SK-N-SH (cell line): ENCODE results near the gene SLC22A5. TPM values are rescaled to one million over a fixed set of nuclear protein-coding genes. Genes with fewer than 3 reads are reported as not detected.
A peak's percentile ranks its signal among the peaks of the same experiment; 100 is the strongest.

Experiments
- CTCF ChIA-PET: fragments of 300-600, 350-600 bp; formaldehyde crosslinking; extraction: SDS; loops from one replicate; lab custom pipeline; 2021; lab: Yijun Ruan, JAX
- POLR2A ChIA-PET: fragments of 350-600 bp; sonication (Branson Sonifier 250); formaldehyde crosslinking; extraction: SDS; loops from one replicate; lab custom pipeline; 2020; ENCODE audit warnings: antibody characterized with exemption, inconsistent platforms; lab: Yijun Ruan, JAX
- DNase-seq: peaks from one replicate; pipeline ENCODE4 v3.0.0; 2012
- H2AFZ ChIP-seq: fragments of 200-600 bp; sonication (generic); 2 replicates; pipeline ENCODE4 v1.8.1; 2016; ENCODE audit warnings: antibody characterized with exemption, mild to moderate bottlenecking, low read depth
- H3F3A ChIP-seq: fragments of 200-600 bp; sonication (generic); replicated peaks from 2 replicates; pipeline ENCODE3; 2016; ENCODE audit warnings: antibody characterized with exemption, mild to moderate bottlenecking; ENCODE audit not compliant: insufficient read depth
- H3K27ac ChIP-seq, 2 experiments: fragments of 200-500 bp in 1 of 2; fragments of 200-600 bp in 1 of 2; sonication (Bioruptor generic) in 1 of 2; sonication (generic), shearing (Covaris generic) in 1 of 2; 2 replicates each; pipeline versions ENCODE4 v1.5.1 to v1.6.1; 2014 to 2016; ENCODE audit warnings: low read depth in 2 of 2, inconsistent platforms in 1 of 2, low read length in 1 of 2, mild to moderate bottlenecking in 1 of 2, mixed read lengths in 1 of 2
- H3K27me3 ChIP-seq: fragments of 200-600 bp; sonication (generic), shearing (Covaris generic); 2 replicates; pipeline ENCODE4 v1.6.1; 2016; ENCODE audit warnings: mixed run types; ENCODE audit not compliant: insufficient read depth
- H3K36me3 ChIP-seq, 2 experiments: fragments of 200-500 bp in 1 of 2; fragments of 200-600 bp in 1 of 2; sonication (Bioruptor generic) in 1 of 2; sonication (generic) in 1 of 2; replicated peaks in 1 of 2; 2 replicates each; pipeline versions ENCODE3 to v1.5.1; 2014 to 2016; ENCODE audit warnings: low read length in 1 of 2, mild to moderate bottlenecking in 1 of 2; ENCODE audit not compliant: insufficient read depth in 2 of 2, control insufficient read depth in 1 of 2
- H3K4me1 ChIP-seq, 2 experiments: fragments of 200-500 bp in 1 of 2; fragments of 200-600 bp in 1 of 2; sonication (Bioruptor generic) in 1 of 2; sonication (generic), shearing (Covaris generic) in 1 of 2; 2 replicates each; pipeline versions ENCODE4 v1.5.1 to v1.6.1; 2014 to 2016; ENCODE audit warnings: low read depth in 1 of 2, low read length in 1 of 2, mixed run types in 1 of 2; ENCODE audit not compliant: insufficient read depth in 2 of 2, control insufficient read depth in 1 of 2
- H3K4me2 ChIP-seq: fragments of 200-600 bp; sonication (generic), shearing (Covaris generic); 2 replicates; pipeline ENCODE4 v1.6.1; 2017; ENCODE audit warnings: mixed run types
- H3K4me3 ChIP-seq, 2 experiments: fragments of 200-500 bp in 1 of 2; fragments of 200-600 bp in 1 of 2; sonication (Bioruptor generic) in 1 of 2; sonication (generic), shearing (Covaris generic) in 1 of 2; 2 replicates each; pipeline versions ENCODE4 v1.5.1 to v1.8.1; 2014 to 2016; ENCODE audit warnings: low read depth in 2 of 2, inconsistent platforms in 1 of 2, low read length in 1 of 2, mild to moderate bottlenecking in 1 of 2, mixed read lengths in 1 of 2, moderate library complexity in 1 of 2
- H3K79me2 ChIP-seq: fragments of 200-600 bp; sonication (generic); 2 replicates; pipeline ENCODE4 v1.8.1; 2017; ENCODE audit warnings: mild to moderate bottlenecking; ENCODE audit not compliant: insufficient read depth
- H3K9ac ChIP-seq: fragments of 200-600 bp; sonication (generic); 2 replicates; pipeline ENCODE4 v1.6.1; 2017; ENCODE audit warnings: mixed run types
- H3K9me2 ChIP-seq: fragments of 200-600 bp; sonication (generic); 2 replicates; pipeline ENCODE4 v1.6.1; 2017; ENCODE audit warnings: mixed run types
- H3K9me3 ChIP-seq: fragments of 200-600 bp; sonication (generic); 2 replicates; pipeline ENCODE4 v1.6.1; 2017; ENCODE audit warnings: mixed run types, mild to moderate bottlenecking, moderate library complexity
- H4K20me1 ChIP-seq: fragments of 200-600 bp; sonication (generic); 2 replicates; pipeline ENCODE4 v1.6.1; 2017; ENCODE audit warnings: mild to moderate bottlenecking, mixed run types; ENCODE audit not compliant: insufficient read depth
- FOSL2 ChIP-seq: IDR thresholded peaks from 2 replicates; pipeline ENCODE4 v1.4.0; 2012; ENCODE audit warnings: low read depth, mild to moderate bottlenecking, moderate library complexity, borderline replicate concordance
- GABPA ChIP-seq: IDR thresholded peaks from 2 replicates; pipeline ENCODE4 v1.4.0; 2012; ENCODE audit warnings: low read depth, mild to moderate bottlenecking
- GATA2 ChIP-seq: sonication (generic); formaldehyde crosslinking; IDR thresholded peaks from 2 replicates; pipeline ENCODE4 v1.5.0; 2020; ENCODE audit warnings: mild to moderate bottlenecking, missing genetic modification reagents
- JUND ChIP-seq: IDR thresholded peaks from 2 replicates; pipeline ENCODE4 v1.4.0; 2012
- NFIC ChIP-seq: IDR thresholded peaks from 2 replicates; pipeline ENCODE4 v1.4.0; 2012; ENCODE audit warnings: borderline replicate concordance
- TCF12 ChIP-seq: IDR thresholded peaks from 2 replicates; pipeline ENCODE4 v1.4.0; 2012
- TEAD4 ChIP-seq: IDR thresholded peaks from 2 replicates; pipeline ENCODE4 v1.4.0; 2012; ENCODE audit warnings: mild to moderate bottlenecking, borderline replicate concordance; ENCODE audit not compliant: insufficient read depth
- WGBS: methylation state at CpG from one replicate; pipeline ENCODE4 v1.1.6; 2017; ENCODE audit warnings: low lambda C conversion rate; 5-methylcytosine and 5-hydroxymethylcytosine counted together
- polyA plus RNA-seq, 3 experiments: library from polyadenylated mRNA; depleted of rRNA; stranded (reverse); fragments of >200 nt; gene quantifications; 2 replicates each; pipeline ENCODE4 v1.2.3, GENCODE V29; 2012
- TF ChIP-seq, protein P1 (sequence below): IDR thresholded peaks from 2 replicates; pipeline ENCODE4 v1.4.0; 2012; ENCODE audit warnings: low read depth
- TF ChIP-seq, protein P2 (sequence below): IDR thresholded peaks from 2 replicates; pipeline ENCODE4; 2012

The SLC22A5 gene
- polyA plus RNA-seq, 1 of the 3 experiments (the other 2 are of a cell fraction), result 8.3 TPM

DNA sequence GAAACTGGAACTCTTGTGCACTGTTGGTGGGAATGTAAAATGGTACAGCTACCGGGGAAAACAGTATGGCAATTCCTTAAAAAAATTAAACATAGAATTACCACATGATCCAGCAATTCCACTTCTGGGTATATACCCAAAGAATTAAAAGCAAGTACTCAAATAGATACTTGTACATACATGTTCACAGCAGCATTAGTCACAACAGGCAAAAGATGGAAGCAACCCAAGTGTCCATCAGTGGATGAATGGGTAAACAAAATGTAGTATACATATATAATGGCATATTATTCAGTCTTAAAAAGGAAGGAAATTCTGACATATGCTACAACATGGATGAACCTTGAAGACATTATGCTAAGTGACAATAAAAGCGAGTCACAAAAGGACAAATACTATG is 7.4 kb upstream of the SLC22A5 start:
- Histone ChIP-seq H3K27me3 (no peaks in the 10 kb centered on the region), H3K9me2 (no peaks in the 10 kb centered on the region), H3F3A (peaks cover 6% of the 10 kb centered on the region), H3K79me2 (no peaks in the 10 kb centered on the region), H3K36me3 (peaks cover 0 to 2% of the 10 kb centered on the region in 2 experiments), H3K9me3 (no peaks in the 10 kb centered on the region), H3K27ac (no peak overlapping the region), H4K20me1 (no peaks in the 10 kb centered on the region), H3K9ac (no peak overlapping the region), H2AFZ (no peak overlapping the region), H3K4me2 (no peak overlapping the region), H3K4me3 (no peak overlapping the region), H3K4me1 (peaks cover 0 to 3% of the 10 kb centered on the region in 2 experiments; a peak in 1 of 4 replicates)
- ChIA-PET CTCF (no interaction called here), POLR2A (no interaction called here)
- TF ChIP-seq JUND, result no peak
- whole genome bisulfite sequencing, result 100% methylated on average over 2 of the region's 2 CpGs
- no peak for DNase-seq

DNA sequence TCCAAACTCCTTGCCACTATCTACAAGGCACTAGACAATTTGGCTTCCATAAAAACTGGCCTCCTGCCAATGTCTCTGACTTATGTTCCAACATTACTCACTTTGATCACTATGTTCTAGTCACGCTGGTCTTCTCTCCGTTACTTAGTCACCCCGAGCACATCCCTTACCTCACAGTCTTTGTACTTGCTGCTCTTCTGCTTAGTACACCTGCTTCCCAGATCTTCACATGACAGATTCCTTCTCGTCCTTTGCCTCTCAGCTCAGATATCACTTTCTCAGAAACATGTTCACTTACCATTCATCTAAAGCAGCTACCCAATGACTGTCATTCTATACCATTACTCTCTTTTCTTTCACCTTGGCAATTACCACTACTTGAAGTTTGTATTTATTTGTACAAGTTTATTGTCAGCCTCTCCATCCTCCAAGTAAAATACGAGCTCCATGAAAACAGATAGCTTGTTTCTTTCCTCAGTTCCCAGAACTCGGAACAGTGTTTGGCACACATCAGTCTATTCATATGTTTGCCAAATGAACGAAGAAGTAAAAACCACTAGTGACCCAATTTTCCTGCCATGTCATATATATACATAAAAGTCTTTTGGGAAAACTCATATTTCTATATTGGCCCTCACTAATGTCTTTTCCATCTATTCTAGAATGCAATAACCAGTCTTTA is 5.9 kb upstream of the SLC22A5 start:
- Histone ChIP-seq H3K4me1 (peaks cover 0 to 5% of the 10 kb centered on the region in 2 experiments; a peak in 1 of 4 replicates), H3K27me3 (no peaks in the 10 kb centered on the region), H3K79me2 (no peaks in the 10 kb centered on the region), H3K9ac (no peak overlapping the region), H2AFZ (no peak overlapping the region), H3K36me3 (peaks cover 0 to 2% of the 10 kb centered on the region in 2 experiments), H3K4me3 (no peak overlapping the region), H4K20me1 (no peaks in the 10 kb centered on the region), H3K4me2 (no peak overlapping the region), H3F3A (peaks cover 16% of the 10 kb centered on the region), H3K9me3 (no peaks in the 10 kb centered on the region), H3K9me2 (no peaks in the 10 kb centered on the region), H3K27ac (no peak overlapping the region)
- POLR2A ChIA-PET, result no interaction called here
- DNase-seq, result no peak
- 46% methylated on average over 7 of the region's 7 CpGs for WGBS
- TF ChIP-seq FOSL2 (peak; percentile 59; the same call in 1 of the 2 replicates), TEAD4 (no peak), TCF12 (peak; percentile 58; the same call in 1 of the 2 replicates), GATA2 (no peak), NFIC (peak; percentile 89)
- TF ChIP-seq, protein P1, sequence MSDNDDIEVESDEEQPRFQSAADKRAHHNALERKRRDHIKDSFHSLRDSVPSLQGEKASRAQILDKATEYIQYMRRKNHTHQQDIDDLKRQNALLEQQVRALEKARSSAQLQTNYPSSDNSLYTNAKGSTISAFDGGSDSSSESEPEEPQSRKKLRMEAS, result peak; percentile 36; the same call in 1 of the 2 replicates
- TF ChIP-seq, protein P2, sequence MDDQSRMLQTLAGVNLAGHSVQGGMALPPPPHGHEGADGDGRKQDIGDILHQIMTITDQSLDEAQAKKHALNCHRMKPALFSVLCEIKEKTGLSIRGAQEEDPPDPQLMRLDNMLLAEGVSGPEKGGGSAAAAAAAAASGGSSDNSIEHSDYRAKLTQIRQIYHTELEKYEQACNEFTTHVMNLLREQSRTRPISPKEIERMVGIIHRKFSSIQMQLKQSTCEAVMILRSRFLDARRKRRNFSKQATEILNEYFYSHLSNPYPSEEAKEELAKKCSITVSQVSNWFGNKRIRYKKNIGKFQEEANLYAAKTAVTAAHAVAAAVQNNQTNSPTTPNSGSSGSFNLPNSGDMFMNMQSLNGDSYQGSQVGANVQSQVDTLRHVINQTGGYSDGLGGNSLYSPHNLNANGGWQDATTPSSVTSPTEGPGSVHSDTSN, result peak; percentile 49; the same call in 1 of the 2 replicates
- CTCF ChIA-PET, result interaction anchor here (0.5 to 1.1 kb wide), 2 partner anchors 19 to 831 kb away, joined by 3 to 5 read pairs; no protein-coding TSS in a partner anchor

DNA sequence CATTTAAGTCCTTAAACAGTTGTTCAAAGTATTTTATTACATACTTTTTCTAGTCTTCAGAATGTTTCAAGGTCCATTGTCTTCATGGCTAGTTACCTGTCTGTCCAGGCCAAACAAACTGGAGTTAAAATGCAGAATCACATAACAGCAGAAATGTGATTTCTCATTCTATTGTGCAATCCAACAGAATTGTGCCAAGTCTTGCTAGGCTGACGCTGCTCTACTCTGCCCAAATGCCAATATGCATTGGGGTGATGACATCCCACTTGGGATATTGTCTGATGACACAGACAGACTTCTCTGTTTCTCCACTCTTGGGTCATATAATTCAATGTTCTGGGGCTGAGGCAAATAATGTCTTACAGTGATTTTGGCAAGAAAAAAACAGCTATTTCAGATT is 5.2 kb upstream of the SLC22A5 start:
- 50% methylated on average over 1 of the region's 1 CpG for WGBS
- Histone ChIP-seq H3K9me3 (no peaks in the 10 kb centered on the region), H4K20me1 (no peaks in the 10 kb centered on the region), H3F3A (peaks cover 16% of the 10 kb centered on the region), H3K4me2 (no peak overlapping the region), H2AFZ (no peak overlapping the region), H3K27ac (0 out of 4 replicates have a peak overlapping the region, but pooled peaks of 1 of the 2 experiments have one; percentile 8), H3K4me3 (no peak overlapping the region), H3K9ac (no peak overlapping the region), H3K79me2 (no peaks in the 10 kb centered on the region), H3K36me3 (peaks cover 0 to 2% of the 10 kb centered on the region in 2 experiments), H3K9me2 (no peaks in the 10 kb centered on the region), H3K27me3 (no peaks in the 10 kb centered on the region), H3K4me1 (peaks cover 0 to 5% of the 10 kb centered on the region in 2 experiments; a peak in 1 of 4 replicates)
- no peak for TF ChIP-seq GABPA
- TF ChIP-seq FOSL2, result peak; percentile 7; the same call in 1 of the 2 replicates
- TF ChIP-seq, protein P2, result peak; percentile 21; the same call in 1 of the 2 replicates
- TF ChIP-seq NFIC, result peak; percentile 64; the same call in 1 of the 2 replicates
- ChIA-PET CTCF (no interaction called here), POLR2A (no interaction called here)
- DNase-seq, result no peak
